HUES64 (cell line): ENCODE measurements around the gene COL20A1.

Source experiments
- H3K27ac ChIP-seq: 2 replicates; pipeline ENCODE4 v1.7.0; 2013; ENCODE audit warnings: low read depth, low read length, inconsistent platforms
- H3K27me3 ChIP-seq: 2 replicates; pipeline ENCODE4 v1.6.1; 2013; ENCODE audit warnings: mild to moderate bottlenecking, low read length; ENCODE audit not compliant: insufficient read depth
- H3K36me3 ChIP-seq: 2 replicates; pipeline ENCODE4 v1.6.1; 2013; ENCODE audit warnings: mild to moderate bottlenecking, low read length; ENCODE audit not compliant: insufficient read depth
- H3K4me1 ChIP-seq: 2 replicates; pipeline ENCODE4 v1.6.1; 2013; ENCODE audit warnings: mild to moderate bottlenecking, low read length, moderate library complexity; ENCODE audit not compliant: insufficient read depth
- H3K4me3 ChIP-seq: 2 replicates; pipeline ENCODE4 v1.5.1; 2013; ENCODE audit warnings: mild to moderate bottlenecking, low read length, moderate library complexity
- H3K9ac ChIP-seq: 2 replicates; pipeline ENCODE4 v1.6.1; 2013; ENCODE audit warnings: mild to moderate bottlenecking, low read depth, low read length
- H3K9me3 ChIP-seq: 2 replicates; pipeline ENCODE4 v1.6.1; 2013; ENCODE audit warnings: low read depth, low read length; ENCODE audit not compliant: insufficient read depth
- WGBS: fragments of 150-250, 120-280 bp; methylation state at CpG from one replicate; pipeline ENCODE4 v1.1.7; 2013; ENCODE audit warnings: missing lambda C conversion rate; 5-methylcytosine and 5-hydroxymethylcytosine counted together

COL20A1 gene

DNA sequence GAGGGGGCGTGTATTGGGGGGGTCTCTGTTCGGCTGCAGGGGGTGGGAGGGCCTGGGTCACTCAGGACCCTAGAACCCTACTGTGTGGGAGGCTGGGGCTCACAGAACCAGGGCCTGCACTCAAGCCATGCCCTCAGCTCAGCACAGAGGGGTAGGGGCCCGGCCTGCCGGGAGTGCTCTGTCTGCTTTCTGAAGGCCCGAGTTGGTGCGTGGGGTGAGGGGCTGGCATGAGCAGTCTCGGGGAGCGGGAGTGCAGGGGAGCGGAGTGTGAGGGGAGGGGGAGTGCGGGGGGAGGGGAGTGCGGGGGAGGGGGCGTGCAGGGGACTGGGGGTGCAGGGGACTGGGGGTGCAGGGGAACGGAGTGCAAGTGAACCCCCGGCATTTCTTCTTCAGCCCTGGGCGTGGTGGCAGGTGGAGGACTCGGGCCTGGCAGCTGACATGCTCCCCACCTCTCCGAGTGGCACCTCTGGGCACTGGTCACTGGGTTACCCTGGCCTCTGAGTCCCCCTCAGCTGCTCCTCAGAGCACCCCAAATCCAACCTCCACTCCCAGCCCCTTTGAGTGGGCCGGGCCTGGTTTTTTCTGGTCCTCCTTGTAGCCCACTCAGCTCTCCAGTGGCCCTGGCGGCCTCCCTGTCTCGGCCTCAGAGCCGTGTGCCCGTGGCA, 1.0 kb downstream of the COL20A1 start:
- peaks cover 13% of the 10 kb centered on the region; the same call in 1 of the 2 replicates for H3K4me1 ChIP-seq
- WGBS = 83% methylated on average over 18 of the region's 22 CpGs
- no peak overlapping the region for H3K9ac ChIP-seq
- H3K9me3 ChIP-seq = no peaks in the 10 kb centered on the region
- H3K4me3 ChIP-seq = no peak overlapping the region
- H3K36me3 ChIP-seq = peaks cover 4% of the 10 kb centered on the region; the same call in 1 of the 2 replicates
- 0 out of 2 replicates have a peak, but pooled peaks cover 4% of the 10 kb centered on the region for H3K27me3 ChIP-seq
- no peak overlapping the region for H3K27ac ChIP-seq

DNA sequence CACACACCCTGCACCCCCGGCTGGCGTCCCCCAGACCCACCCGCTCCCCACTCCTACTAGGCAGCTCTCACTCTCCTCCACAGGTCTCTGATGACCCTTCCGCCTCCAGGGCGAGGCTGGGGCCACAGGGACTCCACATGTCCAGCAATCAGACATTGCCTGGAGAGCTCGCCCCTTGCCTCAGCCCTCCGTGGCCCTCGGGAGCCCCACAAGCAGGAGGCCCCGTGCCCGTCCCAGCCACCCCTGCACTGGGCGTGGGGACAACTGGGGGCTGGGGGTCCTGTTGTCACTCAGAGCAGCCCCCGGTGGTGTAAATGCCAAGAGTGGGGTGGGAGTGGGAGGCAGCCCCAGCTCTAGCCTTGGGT, 1.5 kb downstream of the COL20A1 start:
- Histone ChIP-seq H3K9ac (no peak overlapping the region), H3K4me1 (peaks cover 13% of the 10 kb centered on the region; the same call in 1 of the 2 replicates), H3K27ac (no peak overlapping the region), H3K9me3 (no peaks in the 10 kb centered on the region), H3K27me3 (0 out of 2 replicates have a peak, but pooled peaks cover 4% of the 10 kb centered on the region), H3K4me3 (no peak overlapping the region), H3K36me3 (no peaks in the 10 kb centered on the region)
- 92% methylated on average over 12 of the region's 12 CpGs for WGBS

DNA sequence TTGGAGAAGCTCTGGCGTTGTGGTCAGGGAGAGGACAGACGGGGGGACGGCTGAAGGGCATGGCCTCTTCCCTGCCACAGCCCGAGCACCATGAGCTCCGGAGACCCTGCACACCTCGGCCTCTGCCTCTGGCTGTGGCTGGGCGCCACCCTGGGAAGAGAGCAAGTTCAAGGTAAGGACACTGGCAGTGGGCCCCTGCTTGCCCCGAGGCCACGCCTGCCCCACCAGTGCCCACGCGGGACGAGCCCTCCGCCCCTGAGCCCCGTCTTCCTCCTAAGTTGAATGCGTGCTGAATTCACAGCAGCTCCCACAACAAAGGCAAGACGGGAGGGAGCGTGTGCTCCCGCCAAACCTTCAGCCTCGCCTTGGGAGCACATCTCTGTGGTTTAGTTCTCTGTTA, 2.0 kb downstream of the COL20A1 start:
- 71% methylated on average over 19 of the region's 19 CpGs for WGBS
- no peaks in the 10 kb centered on the region for H3K9me3 ChIP-seq
- no peaks in the 10 kb centered on the region for H3K36me3 ChIP-seq
- no peak overlapping the region for H3K27ac ChIP-seq
- H3K27me3 ChIP-seq = 0 out of 2 replicates have a peak, but pooled peaks cover 4% of the 10 kb centered on the region
- peaks cover 13% of the 10 kb centered on the region; the same call in 1 of the 2 replicates for H3K4me1 ChIP-seq
- no peak overlapping the region for H3K4me3 ChIP-seq
- no peak overlapping the region for H3K9ac ChIP-seq

DNA sequence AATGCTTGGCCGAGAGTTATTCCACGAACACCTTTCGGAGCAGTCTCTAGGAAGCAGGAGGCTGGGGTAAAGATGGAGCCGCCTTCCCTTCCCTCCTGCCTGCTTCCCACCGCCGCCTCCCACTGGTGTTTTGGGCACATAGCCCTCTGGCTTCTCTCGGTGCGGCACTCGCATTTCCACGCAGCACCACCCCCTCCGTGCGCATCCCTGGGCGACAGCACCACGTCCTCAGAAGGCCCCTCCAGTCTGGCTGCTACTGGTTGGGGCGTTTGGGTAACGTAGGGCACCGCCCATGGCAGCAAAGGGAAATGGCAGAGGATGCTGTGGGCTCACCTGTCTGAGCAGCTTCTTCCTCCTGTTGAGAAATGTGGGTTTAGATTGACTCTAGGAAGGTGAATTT, 2.4 kb downstream of the COL20A1 start:
- Histone ChIP-seq H3K9ac (no peak overlapping the region), H3K9me3 (no peaks in the 10 kb centered on the region), H3K27me3 (0 out of 2 replicates have a peak, but pooled peaks cover 4% of the 10 kb centered on the region), H3K36me3 (no peaks in the 10 kb centered on the region), H3K4me1 (peaks cover 13% of the 10 kb centered on the region; the same call in 1 of the 2 replicates), H3K27ac (no peak overlapping the region), H3K4me3 (no peak overlapping the region)
- WGBS = 61% methylated on average over 17 of the region's 17 CpGs

DNA sequence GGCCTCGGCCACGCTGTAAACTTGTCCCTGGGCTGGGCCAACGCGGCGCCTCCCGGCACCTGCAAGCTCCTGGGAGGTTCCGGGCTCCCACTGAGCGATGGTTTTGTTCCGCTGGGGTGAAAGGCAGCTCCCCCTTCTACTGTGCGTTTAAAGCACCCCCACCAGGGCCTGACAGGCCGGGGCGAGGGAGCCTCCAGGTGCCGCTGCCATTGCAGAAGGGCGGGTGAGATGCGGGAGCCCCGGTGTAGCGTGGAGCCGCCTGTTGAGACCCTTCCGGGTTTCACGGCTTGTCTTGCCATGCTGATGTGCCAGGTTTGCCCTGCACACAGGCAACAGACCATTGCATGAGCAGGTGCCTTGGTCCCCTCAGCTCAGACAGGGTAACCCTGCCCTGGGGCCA, 2.9 kb downstream of the COL20A1 start:
- peaks cover 13% of the 10 kb centered on the region; the same call in 1 of the 2 replicates for H3K4me1 ChIP-seq

DNA sequence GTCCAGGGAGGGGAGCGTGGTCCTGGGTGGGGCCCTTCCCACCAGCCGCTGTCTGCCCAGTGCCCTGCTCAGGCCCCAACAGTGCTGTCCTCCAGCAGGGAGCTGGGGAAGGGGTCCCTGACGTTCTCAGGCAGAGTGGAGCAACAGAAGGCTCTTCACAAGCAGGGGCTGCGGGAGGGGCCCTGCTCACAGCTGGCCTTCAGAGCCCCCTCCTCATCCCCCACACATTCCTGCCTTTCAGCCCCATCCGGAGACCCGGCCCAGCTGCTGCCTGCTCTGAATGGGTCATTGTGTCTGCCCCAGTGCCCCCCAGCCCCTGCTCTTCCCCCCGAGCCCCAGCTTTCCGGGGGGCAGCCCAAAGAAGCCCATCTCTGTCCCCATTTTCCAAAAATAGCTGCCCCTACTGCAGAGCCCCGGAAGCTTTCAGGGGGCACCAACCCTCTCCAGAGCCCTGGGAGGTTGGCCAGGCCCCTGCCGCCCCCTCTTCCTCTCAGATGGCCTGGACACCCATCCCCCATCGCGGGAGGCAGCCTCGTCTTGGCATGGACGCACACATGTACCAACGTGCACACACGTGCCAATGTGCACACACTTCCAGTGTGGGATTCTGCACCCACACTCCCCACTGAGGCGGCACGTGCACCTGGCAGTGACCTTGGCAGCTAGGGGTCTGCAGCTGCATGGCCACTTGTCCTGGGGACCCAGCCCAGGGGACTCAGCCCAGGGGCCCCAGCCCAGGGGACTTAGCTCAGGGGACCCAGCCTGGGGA, 3.7 kb downstream of the COL20A1 start:
- H3K4me3 ChIP-seq = no peak overlapping the region
- WGBS = 76% methylated on average over 18 of the region's 18 CpGs
- no peaks in the 10 kb centered on the region for H3K36me3 ChIP-seq
- H3K4me1 ChIP-seq = peaks cover 13% of the 10 kb centered on the region; the same call in 1 of the 2 replicates
- H3K27me3 ChIP-seq = 0 out of 2 replicates have a peak, but pooled peaks cover 4% of the 10 kb centered on the region
- H3K9ac ChIP-seq = no peak overlapping the region
- H3K27ac ChIP-seq = no peak overlapping the region
- H3K9me3 ChIP-seq = no peaks in the 10 kb centered on the region

More for the DNA sequence above, 2.9 kb downstream of the COL20A1 start:
- WGBS = 60% methylated on average over 20 of the region's 20 CpGs
- Histone ChIP-seq H3K9me3 (no peaks in the 10 kb centered on the region), H3K36me3 (no peaks in the 10 kb centered on the region), H3K9ac (no peak overlapping the region), H3K27me3 (0 out of 2 replicates have a peak, but pooled peaks cover 4% of the 10 kb centered on the region), H3K27ac (no peak overlapping the region), H3K4me3 (no peak overlapping the region)

DNA sequence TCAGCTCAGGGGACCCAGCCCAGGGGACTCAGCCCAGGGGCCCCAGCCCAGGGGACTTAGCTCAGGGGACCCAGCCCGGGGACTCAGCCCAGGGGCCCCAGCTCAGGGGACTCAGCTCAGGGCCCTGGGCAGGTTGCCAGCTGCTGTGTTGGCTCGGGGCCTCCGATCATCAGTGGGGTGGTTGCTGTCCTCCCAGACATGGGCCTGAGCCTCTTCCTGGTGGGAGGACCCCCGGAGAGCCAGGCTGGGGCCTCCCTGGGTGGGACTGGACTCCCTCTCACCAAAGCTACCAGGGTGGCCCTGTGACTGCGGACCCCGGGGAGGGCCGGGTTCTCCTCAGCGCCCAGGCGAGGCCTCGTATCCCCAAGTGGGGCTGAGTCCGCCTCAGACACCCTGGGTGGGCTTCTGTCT, 4.4 kb downstream of the COL20A1 start:
- no peak overlapping the region for H3K4me3 ChIP-seq
- WGBS = 94% methylated on average over 11 of the region's 11 CpGs
- no peaks in the 10 kb centered on the region for H3K9me3 ChIP-seq

DNA sequence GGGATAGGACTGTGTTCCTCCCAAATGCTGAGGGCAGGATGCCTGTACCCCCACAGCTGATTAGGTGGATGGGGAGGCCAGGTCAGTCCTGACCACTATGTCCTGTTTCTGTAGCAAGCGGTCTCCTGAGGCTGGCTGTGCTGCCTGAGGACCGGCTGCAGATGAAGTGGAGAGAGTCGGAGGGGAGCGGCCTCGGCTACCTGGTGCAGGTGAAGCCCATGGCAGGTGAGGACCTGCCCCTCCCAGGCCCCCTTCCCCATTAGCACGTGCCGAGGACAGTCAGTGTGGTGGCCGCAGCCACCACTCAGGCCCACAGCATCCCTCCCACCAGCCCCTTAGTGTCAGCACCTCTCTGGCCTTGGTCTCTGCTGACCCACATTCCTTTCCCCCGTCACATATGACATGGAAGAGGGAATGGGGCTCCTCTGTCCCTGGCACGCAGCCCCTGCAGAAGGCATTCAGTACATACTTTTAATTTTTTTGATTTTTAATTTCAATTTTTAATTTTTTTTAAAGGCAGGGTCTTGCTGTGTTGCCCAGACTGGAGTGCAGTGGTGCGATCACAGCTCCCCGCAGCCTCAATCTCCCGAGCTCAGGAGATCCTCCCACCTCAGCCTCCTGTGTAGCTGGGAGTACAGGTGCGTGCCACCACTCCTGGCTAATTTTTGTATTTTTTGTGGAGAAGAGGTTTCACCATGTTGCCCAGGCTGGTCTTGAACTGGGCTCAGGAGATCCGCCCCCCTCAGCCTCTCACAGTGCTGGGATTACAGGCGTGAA, 5.0 kb downstream of the COL20A1 start:
- H3K9ac ChIP-seq = no peak overlapping the region
- no peak overlapping the region for H3K27ac ChIP-seq
- no peaks in the 10 kb centered on the region for H3K9me3 ChIP-seq
- 0 out of 2 replicates have a peak, but pooled peaks cover 4% of the 10 kb centered on the region for H3K27me3 ChIP-seq
- H3K4me3 ChIP-seq = no peak overlapping the region
- no peaks in the 10 kb centered on the region for H3K36me3 ChIP-seq
- peaks cover 13% of the 10 kb centered on the region; the same call in 1 of the 2 replicates for H3K4me1 ChIP-seq
- 92% methylated on average over 15 of the region's 16 CpGs for WGBS

More for the DNA sequence above, 4.4 kb downstream of the COL20A1 start:
- 0 out of 2 replicates have a peak, but pooled peaks cover 4% of the 10 kb centered on the region for H3K27me3 ChIP-seq
- peaks cover 13% of the 10 kb centered on the region; the same call in 1 of the 2 replicates for H3K4me1 ChIP-seq
- no peak overlapping the region for H3K27ac ChIP-seq
- no peak overlapping the region for H3K9ac ChIP-seq
- H3K36me3 ChIP-seq = no peaks in the 10 kb centered on the region

DNA sequence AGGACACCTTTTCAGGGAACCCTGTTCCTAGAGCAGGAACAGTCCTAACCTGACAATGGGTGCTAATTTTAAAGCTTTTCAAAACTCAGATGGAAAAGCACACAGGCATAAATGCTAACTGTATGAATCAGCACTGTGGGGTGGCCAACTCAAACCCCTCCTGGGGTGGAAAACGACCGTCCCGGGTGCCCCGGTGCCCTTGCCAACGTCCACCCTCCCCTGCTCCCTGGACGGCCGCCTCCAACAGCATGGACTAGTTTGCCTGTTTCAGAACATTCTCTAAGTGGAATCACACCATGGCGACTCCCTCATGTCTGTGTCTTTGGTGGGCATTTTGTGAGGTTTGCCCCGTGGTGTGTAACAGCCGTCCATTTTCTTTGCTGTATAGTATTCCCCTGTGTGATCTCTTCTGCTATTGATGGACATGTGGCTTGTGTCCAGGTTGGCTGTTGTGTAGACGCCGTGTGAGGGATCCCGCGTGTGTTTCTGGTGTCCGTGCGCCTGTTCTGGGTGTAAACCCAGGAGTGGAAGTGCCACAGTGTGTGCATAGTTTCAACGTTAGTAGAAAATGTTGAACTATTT, 5.8 kb downstream of the COL20A1 start:
- Histone ChIP-seq H3K36me3 (no peaks in the 10 kb centered on the region), H3K4me1 (peaks cover 13% of the 10 kb centered on the region; the same call in 1 of the 2 replicates), H3K27ac (no peak overlapping the region), H3K27me3 (0 out of 2 replicates have a peak, but pooled peaks cover 4% of the 10 kb centered on the region), H3K4me3 (no peak overlapping the region), H3K9ac (no peak overlapping the region), H3K9me3 (no peaks in the 10 kb centered on the region)
- WGBS = 89% methylated on average over 17 of the region's 17 CpGs

DNA sequence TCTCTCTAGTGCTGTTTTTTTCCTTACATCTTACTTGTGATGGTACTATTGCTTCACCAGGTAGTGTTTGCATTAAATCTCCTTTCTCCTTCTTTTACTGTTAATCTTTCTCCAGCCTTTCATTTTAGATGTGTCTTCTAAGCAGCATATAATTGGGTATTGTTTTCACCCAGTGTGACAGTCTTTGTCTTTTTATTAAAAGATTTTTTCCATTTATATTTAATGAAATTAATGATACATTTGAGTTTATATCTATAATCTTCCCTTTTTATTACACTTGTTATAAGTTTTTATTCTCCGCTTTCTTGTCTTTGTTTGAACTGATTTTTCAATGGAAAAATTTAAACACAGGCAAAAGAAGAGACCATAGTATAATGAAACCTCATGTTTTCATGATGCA, 8.7 kb downstream of the COL20A1 start:
- no peaks in the 10 kb centered on the region for H3K36me3 ChIP-seq
- no peaks in the 10 kb centered on the region for H3K4me1 ChIP-seq
- H3K27me3 ChIP-seq = no peaks in the 10 kb centered on the region
- no peak overlapping the region for H3K9ac ChIP-seq
- no peaks in the 10 kb centered on the region for H3K9me3 ChIP-seq
- no CpG with 5 or more reads among the region's 1 CpG for WGBS
- no peak overlapping the region for H3K27ac ChIP-seq
- H3K4me3 ChIP-seq = no peak overlapping the region
